Mesendoderm (in vitro differentiated cells): ENCODE results near the gene LMO2.
"Not testable (repeated sequence)": the region's sequence is repeated elsewhere in the genome, so short reads cannot be mapped to it uniquely, and the experiment has no call there.

Experiments used
- DNase-seq: peaks from one replicate; pipeline ENCODE4 v3.0.0; 2013
- H2AK5ac ChIP-seq: 2 replicates; pipeline ENCODE4 v1.6.1; 2013; ENCODE audit warnings: low read length, inconsistent platforms
- H2BK120ac ChIP-seq: 2 replicates; pipeline ENCODE4 v1.6.1; 2013; ENCODE audit warnings: low read depth, mild to moderate bottlenecking, low read length, moderate library complexity, mixed read lengths
- H2BK15ac ChIP-seq: replicated peaks from 2 replicates; pipeline ENCODE4 v1.6.1; 2013; ENCODE audit warnings: low read depth, mild to moderate bottlenecking, moderate library complexity
- H2BK5ac ChIP-seq: 2 replicates; pipeline ENCODE4 v1.6.1; 2013; ENCODE audit warnings: low read length, inconsistent platforms
- H3K18ac ChIP-seq: 2 replicates; pipeline ENCODE4 v1.6.1; 2013; ENCODE audit warnings: mild to moderate bottlenecking, low read length, mixed read lengths
- H3K23ac ChIP-seq: one replicate; pipeline ENCODE4 v1.6.1; 2013; ENCODE audit warnings: low read length
- H3K27ac ChIP-seq: 2 replicates; pipeline ENCODE4 v1.5.1; 2013; ENCODE audit warnings: low read depth, mild to moderate bottlenecking, inconsistent platforms, low read length, moderate library complexity
- H3K27me3 ChIP-seq: 2 replicates; pipeline ENCODE4 v1.6.1; 2013; ENCODE audit warnings: low read length, control low read depth, mild to moderate bottlenecking, inconsistent platforms; ENCODE audit not compliant: insufficient read depth, poor library complexity
- H3K36me3 ChIP-seq: 2 replicates; pipeline ENCODE4 v1.6.1; 2013; ENCODE audit warnings: low read length, inconsistent platforms; ENCODE audit not compliant: control insufficient read depth, insufficient read depth
- H3K4ac ChIP-seq: one replicate; pipeline ENCODE4 v1.6.1; 2013; ENCODE audit warnings: low read depth, mild to moderate bottlenecking, low read length, moderate library complexity
- H3K4me1 ChIP-seq: 2 replicates; pipeline ENCODE4 v1.6.1; 2013; ENCODE audit warnings: low read depth, low read length, inconsistent platforms; ENCODE audit not compliant: control insufficient read depth
- H3K4me2 ChIP-seq: 2 replicates; pipeline ENCODE4 v1.6.1; 2013; ENCODE audit warnings: low read length
- H3K4me3 ChIP-seq: 2 replicates; pipeline ENCODE4 v1.5.1; 2013; ENCODE audit warnings: mild to moderate bottlenecking, low read length
- H3K56ac ChIP-seq: one replicate; pipeline ENCODE4 v1.6.1; 2013; ENCODE audit warnings: low read length
- H3K79me1 ChIP-seq: 2 replicates; pipeline ENCODE4 v1.6.1; 2013; ENCODE audit warnings: low read length, inconsistent platforms
- H3K79me2 ChIP-seq: 2 replicates; pipeline ENCODE4 v1.6.1; 2013; ENCODE audit warnings: mild to moderate bottlenecking, low read length; ENCODE audit not compliant: control insufficient read depth, insufficient read depth
- H3K9ac ChIP-seq: 2 replicates; pipeline ENCODE4 v1.6.1; 2013; ENCODE audit warnings: low read length, inconsistent platforms
- H4K5ac ChIP-seq: one replicate; pipeline ENCODE4 v1.6.1; 2013; ENCODE audit warnings: low read length
- H4K8ac ChIP-seq: one replicate; pipeline ENCODE4 v1.6.1; 2013; ENCODE audit warnings: low read depth, mild to moderate bottlenecking, control low read depth, low read length, moderate library complexity
- WGBS: extraction: QIAGEN DNeasy Blood & Tissue Kit; methylation state at CpG from one replicate; pipeline ENCODE4 v1.1.7; 2013; ENCODE audit warnings: low lambda C conversion rate, missing lambda C conversion rate; ENCODE audit not compliant: insufficient coverage; ENCODE audit errors: extremely low coverage; 5-methylcytosine and 5-hydroxymethylcytosine counted together

LMO2 gene

GRCh38 chr11:33919645-33920044 lies 27.8 kb upstream of the LMO2 start:
- Histone ChIP-seq H3K18ac (no peak overlapping the region), H2AK5ac (no peak overlapping the region), H2BK15ac (no peak overlapping the region), H2BK120ac (no peak overlapping the region), H3K4me2 (no peak overlapping the region), H3K27ac (no peak overlapping the region), H4K8ac (no peak overlapping the region), H3K36me3 (no peaks in the 10 kb centered on the region), H3K79me1 (no peaks in the 10 kb centered on the region), H3K4me1 (no peaks in the 10 kb centered on the region), H2BK5ac (no peak overlapping the region), H3K23ac (no peak overlapping the region), H3K4me3 (no peak overlapping the region), H3K9ac (no peak overlapping the region), H3K56ac (no peak overlapping the region), H4K5ac (no peak overlapping the region), H3K4ac (no peak overlapping the region), H3K79me2 (no peaks in the 10 kb centered on the region), H3K27me3 (no peaks in the 10 kb centered on the region)
- DNase-seq, result no peak
- no CpG with 5 or more reads among the region's 1 CpG for WGBS

- H4K8ac ChIP-seq, H3K9ac ChIP-seq, H3K4ac ChIP-seq, H2BK5ac ChIP-seq, H3K27ac ChIP-seq, H3K27me3 ChIP-seq, H4K5ac ChIP-seq, H3K18ac ChIP-seq, H3K79me1 ChIP-seq, H3K4me3 ChIP-seq, H2AK5ac ChIP-seq, H2BK120ac ChIP-seq, H2BK15ac ChIP-seq, H3K23ac ChIP-seq, H3K79me2 ChIP-seq, H3K56ac ChIP-seq, H3K4me1 ChIP-seq, DNase-seq, H3K36me3 ChIP-seq, H3K4me2 ChIP-seq: not testable (repeated sequence)
- no CpG with 5 or more reads among the region's 1 CpG for WGBS
Observed at GRCh38 chr11:33917402-33917801, 25.5 kb upstream of the LMO2 start.

GRCh38 chr11:33916736-33917135 lies 24.9 kb upstream of the LMO2 start:
- no peak overlapping the region for H2BK120ac ChIP-seq
- no peak overlapping the region for H3K4me3 ChIP-seq
- no peak overlapping the region for H3K23ac ChIP-seq
- no peak overlapping the region for H3K9ac ChIP-seq
- H3K36me3 ChIP-seq, result no peaks in the 10 kb centered on the region
- no peaks in the 10 kb centered on the region for H3K79me1 ChIP-seq
- H3K27me3 ChIP-seq, result no peaks in the 10 kb centered on the region
- H4K8ac ChIP-seq, result no peak overlapping the region
- H2BK15ac ChIP-seq, result no peak overlapping the region
- no peak overlapping the region for H3K18ac ChIP-seq
- DNase-seq, result no peak
- H3K56ac ChIP-seq, result no peak overlapping the region
- no peak overlapping the region for H3K4ac ChIP-seq
- no peak overlapping the region for H3K4me2 ChIP-seq
- H4K5ac ChIP-seq, result no peak overlapping the region
- no peak overlapping the region for H3K27ac ChIP-seq
- no peaks in the 10 kb centered on the region for H3K4me1 ChIP-seq
- no peak overlapping the region for H2AK5ac ChIP-seq
- H2BK5ac ChIP-seq, result no peak overlapping the region
- H3K79me2 ChIP-seq, result no peaks in the 10 kb centered on the region

- no peaks in the 10 kb centered on the region for H3K79me2 ChIP-seq
- no peak overlapping the region for H2BK5ac ChIP-seq
- no peaks in the 10 kb centered on the region for H3K27me3 ChIP-seq
- DNase-seq, result no peak
- H3K18ac ChIP-seq, result no peak overlapping the region
- no peak overlapping the region for H2BK15ac ChIP-seq
- H3K4me3 ChIP-seq, result no peak overlapping the region
- H3K23ac ChIP-seq, result no peak overlapping the region
- no peak overlapping the region for H3K56ac ChIP-seq
- no peaks in the 10 kb centered on the region for H3K36me3 ChIP-seq
- no peak overlapping the region for H4K5ac ChIP-seq
- no peak overlapping the region for H2BK120ac ChIP-seq
- WGBS, result no CpG with 5 or more reads among the region's 5 CpGs
- H3K79me1 ChIP-seq, result no peaks in the 10 kb centered on the region
- H3K9ac ChIP-seq, result no peak overlapping the region
- no peak overlapping the region for H3K4me2 ChIP-seq
- no peak overlapping the region for H3K27ac ChIP-seq
- no peaks in the 10 kb centered on the region for H3K4me1 ChIP-seq
- no peak overlapping the region for H3K4ac ChIP-seq
- H4K8ac ChIP-seq, result no peak overlapping the region
- H2AK5ac ChIP-seq, result no peak overlapping the region
Observed at GRCh38 chr11:33915526-33915925, 23.6 kb upstream of the LMO2 start.

GRCh38 chr11:33913991-33914390 lies 22.1 kb upstream of the LMO2 start:
- no peak overlapping the region for H2BK120ac ChIP-seq
- H3K27me3 ChIP-seq, result no peaks in the 10 kb centered on the region
- no peak overlapping the region for H3K4me2 ChIP-seq
- no peak overlapping the region for H3K56ac ChIP-seq
- H3K27ac ChIP-seq, result no peak overlapping the region
- no peak overlapping the region for H3K4me3 ChIP-seq
- H3K4me1 ChIP-seq, result no peaks in the 10 kb centered on the region
- H2BK15ac ChIP-seq, result no peak overlapping the region
- no peaks in the 10 kb centered on the region for H3K36me3 ChIP-seq
- H3K18ac ChIP-seq, result no peak overlapping the region
- H2AK5ac ChIP-seq, result no peak overlapping the region
- no peak overlapping the region for H2BK5ac ChIP-seq
- no peak for DNase-seq
- no peak overlapping the region for H4K5ac ChIP-seq
- no peak overlapping the region for H3K4ac ChIP-seq
- no peak overlapping the region for H4K8ac ChIP-seq
- H3K79me2 ChIP-seq, result no peaks in the 10 kb centered on the region
- WGBS, result no CpG with 5 or more reads among the region's 2 CpGs
- no peak overlapping the region for H3K9ac ChIP-seq
- H3K79me1 ChIP-seq, result no peaks in the 10 kb centered on the region
- H3K23ac ChIP-seq, result no peak overlapping the region

- DNase-seq, result peak; percentile 51
- H3K4me3 ChIP-seq, result no peak overlapping the region
Observed at GRCh38 chr11:33912405-33913361, 20.8 kb upstream of the LMO2 start.

More at GRCh38 chr11:33912405-33913361, 20.8 kb upstream of the LMO2 start:
- no peaks in the 10 kb centered on the region for H3K79me2 ChIP-seq
- H3K27ac ChIP-seq, result no peak overlapping the region
- H2BK15ac ChIP-seq, result no peak overlapping the region
- H3K36me3 ChIP-seq, result no peaks in the 10 kb centered on the region
- H3K9ac ChIP-seq, result no peak overlapping the region
- H2BK5ac ChIP-seq, result no peak overlapping the region
- H3K18ac ChIP-seq, result no peak overlapping the region
- no peaks in the 10 kb centered on the region for H3K79me1 ChIP-seq
- H3K4me2 ChIP-seq, result no peak overlapping the region
- H3K56ac ChIP-seq, result peak overlapping the region; percentile 11
- no peak overlapping the region for H4K8ac ChIP-seq
- no peaks in the 10 kb centered on the region for H3K4me1 ChIP-seq
- WGBS, result no CpG with 5 or more reads among the region's 12 CpGs
- H4K5ac ChIP-seq, result peak overlapping the region; percentile 27
- no peak overlapping the region for H3K23ac ChIP-seq
- H3K4ac ChIP-seq, result no peak overlapping the region
- H2BK120ac ChIP-seq, result no peak overlapping the region
- H2AK5ac ChIP-seq, result no peak overlapping the region
- no peaks in the 10 kb centered on the region for H3K27me3 ChIP-seq
